Activated CD4-positive, alpha-beta T cell treated with anti-CD3 and anti-CD28 coated beads for 4 hours (primary cell): ENCODE measurements around the gene EPB41L2.
"Not testable (repeated sequence)": the region's sequence is repeated elsewhere in the genome, so short reads cannot be mapped to it uniquely, and the experiment has no call there.

Experiments used
- DNase-seq, 2 donors: peaks; one replicate each; pipeline ENCODE4 v3.0.0-alpha.2; 2020

Gene EPB41L2

GRCh38 chr6:131001945-131002660 lies 60.9 kb downstream of the EPB41L2 start:
- no peak for DNase-seq

DNA sequence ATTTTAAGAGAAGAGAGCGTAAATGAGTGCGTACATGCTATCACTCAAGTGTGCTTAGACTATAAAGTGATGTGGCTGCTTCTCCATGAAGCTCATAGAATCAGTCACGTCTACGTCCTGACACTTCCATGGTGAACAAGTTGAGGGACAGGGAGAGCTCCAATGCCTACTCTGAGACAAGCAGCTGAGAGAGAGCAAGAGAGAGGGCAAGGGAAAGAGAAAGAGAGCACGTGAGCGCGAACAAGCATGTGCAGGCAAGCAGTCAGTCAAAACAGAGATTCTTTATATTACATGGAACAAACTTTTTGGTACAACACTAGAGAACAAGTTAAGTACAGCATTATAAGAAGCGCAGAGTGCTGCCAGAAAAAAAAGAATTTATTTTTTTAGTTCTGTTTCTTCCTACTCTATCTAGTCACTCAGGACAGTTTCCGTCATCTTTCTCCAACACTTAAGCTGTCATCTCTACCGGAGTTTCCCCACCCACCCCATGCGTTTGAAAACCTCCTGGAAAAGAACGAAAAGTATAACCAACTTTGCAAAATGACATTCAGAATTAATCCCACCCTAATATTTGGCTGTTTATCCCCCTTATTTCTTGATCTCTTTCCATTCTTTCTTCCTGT lies 61.8 kb downstream of the EPB41L2 start:
- DNase-seq: no peak

GRCh38 chr6:131000544-131000943 lies 62.5 kb downstream of the EPB41L2 start:
- DNase-seq: no peak

DNA sequence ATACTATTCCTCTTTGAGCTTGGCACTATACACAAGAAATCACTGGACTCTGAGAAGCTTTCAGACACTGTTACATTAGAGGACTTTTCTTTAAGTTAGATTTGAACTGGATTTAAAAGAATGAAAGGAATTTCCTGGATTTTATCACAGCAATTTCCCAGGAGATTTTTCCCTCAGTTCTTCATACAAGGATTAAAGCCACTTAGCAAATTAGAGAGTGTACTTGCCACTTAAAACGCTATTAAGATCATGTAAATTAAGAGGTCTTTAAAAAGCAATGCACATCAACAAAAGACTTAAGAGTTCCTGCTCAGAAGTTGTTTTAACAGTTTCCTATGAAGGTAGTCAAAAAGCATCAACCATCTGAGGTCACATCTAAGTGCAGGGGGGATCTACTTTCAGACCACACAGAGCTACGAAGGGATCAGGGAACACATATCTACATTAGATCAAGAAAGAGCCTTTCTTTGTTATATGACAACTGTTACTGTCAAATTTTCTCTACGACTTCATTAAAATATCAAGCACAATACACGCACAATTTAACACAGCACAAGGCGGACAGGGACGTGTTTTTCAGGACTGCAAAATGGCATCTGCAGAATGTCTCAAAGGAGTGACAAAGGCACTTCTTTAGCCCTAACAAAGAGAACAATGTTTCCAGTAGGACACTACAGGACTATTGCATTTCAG lies 65.8 kb downstream of the EPB41L2 start:
- no peak for DNase-seq

GRCh38 chr6:130996635-130997034 lies 66.4 kb downstream of the EPB41L2 start:
- DNase-seq: no peak

DNA sequence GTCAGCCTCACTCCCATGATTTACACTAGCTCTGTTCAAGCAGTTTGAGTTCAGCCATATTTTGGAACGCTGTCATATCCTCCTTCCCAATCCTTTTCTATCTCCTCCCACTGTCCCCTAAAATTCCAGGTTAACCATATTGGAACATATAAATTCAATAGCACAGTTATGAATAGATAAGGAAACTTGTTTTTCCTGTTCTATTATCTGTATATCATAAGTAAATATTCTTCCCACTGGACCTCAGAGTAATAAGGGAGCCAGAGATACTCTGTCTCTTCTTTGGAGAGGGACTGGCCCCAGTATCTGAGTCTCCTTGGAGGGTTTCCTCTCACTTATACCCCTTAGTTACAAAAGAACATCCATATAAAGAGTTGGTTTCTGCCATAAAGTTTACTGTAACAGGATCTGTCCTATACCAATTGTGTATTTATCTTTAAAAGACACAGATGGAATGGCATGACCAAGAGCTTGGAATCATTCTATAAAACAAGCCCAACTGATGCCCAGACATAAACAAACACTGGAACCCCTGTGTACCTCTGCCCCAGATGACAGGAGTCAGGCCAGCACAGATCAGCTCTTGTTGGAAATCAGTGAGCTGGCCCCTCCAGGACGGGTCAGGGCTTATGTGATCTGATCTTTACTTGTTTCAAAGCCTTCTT lies 67.1 kb downstream of the EPB41L2 start:
- no peak for DNase-seq

GRCh38 chr6:130994319-130995097 lies 68.5 kb downstream of the EPB41L2 start:
- no peak for DNase-seq

DNA sequence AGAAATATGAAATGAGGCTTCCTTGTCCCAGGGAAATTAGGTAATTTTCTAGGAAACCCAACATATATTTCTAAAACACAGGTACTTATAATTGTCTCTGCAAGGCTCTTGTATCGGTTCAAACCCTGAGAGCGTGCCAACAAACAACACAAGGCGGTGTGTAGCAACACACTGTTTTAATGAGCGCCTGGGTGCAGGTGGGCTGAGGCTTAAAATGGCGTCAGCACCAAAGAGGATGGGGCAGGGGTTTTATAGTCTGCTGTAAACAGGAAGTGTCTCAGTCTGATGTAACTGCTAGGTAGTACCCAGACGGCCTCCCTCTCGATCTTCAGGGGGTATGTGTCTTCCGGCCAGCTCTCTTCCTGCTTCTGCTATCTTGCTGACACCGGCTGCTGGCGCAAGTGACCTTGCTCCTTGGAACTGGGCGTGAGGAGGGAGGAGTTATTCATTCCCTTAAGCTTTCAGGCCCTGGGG lies 69.7 kb downstream of the EPB41L2 start:
- no peak for DNase-seq

GRCh38 chr6:130991422-130992137 lies 71.5 kb downstream of the EPB41L2 start:
- DNase-seq: no peak

DNA sequence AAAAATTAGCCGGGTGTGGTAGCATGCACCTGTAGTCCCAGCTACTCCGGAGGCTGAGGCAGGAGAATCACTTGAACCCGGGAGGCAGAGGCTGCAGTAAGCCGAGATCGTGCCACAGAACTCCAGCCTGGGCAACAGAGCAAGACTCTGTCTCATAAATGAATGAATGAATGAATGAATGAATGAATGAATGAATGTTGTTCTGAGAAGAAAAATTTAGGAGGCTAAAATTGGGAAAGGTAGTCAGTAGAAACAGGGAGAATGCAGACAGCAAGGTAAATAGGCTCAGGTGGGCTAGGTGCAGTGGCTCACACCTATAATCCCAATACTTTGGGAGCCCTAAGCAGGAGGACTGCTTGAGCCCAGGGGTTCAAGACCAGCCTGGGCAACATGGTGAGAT lies 75.5 kb downstream of the EPB41L2 start:
- DNase-seq: not testable (repeated sequence)

GRCh38 chr6:130985115-130985514 lies 77.9 kb downstream of the EPB41L2 start:
- DNase-seq: no peak

GRCh38 chr6:130982941-130983456 lies 80.0 kb downstream of the EPB41L2 start:
- DNase-seq: no peak

- DNase-seq: no peak
These were observed 80.9 kb downstream of the EPB41L2 start for GRCh38 chr6:130982135-130982534.

DNA sequence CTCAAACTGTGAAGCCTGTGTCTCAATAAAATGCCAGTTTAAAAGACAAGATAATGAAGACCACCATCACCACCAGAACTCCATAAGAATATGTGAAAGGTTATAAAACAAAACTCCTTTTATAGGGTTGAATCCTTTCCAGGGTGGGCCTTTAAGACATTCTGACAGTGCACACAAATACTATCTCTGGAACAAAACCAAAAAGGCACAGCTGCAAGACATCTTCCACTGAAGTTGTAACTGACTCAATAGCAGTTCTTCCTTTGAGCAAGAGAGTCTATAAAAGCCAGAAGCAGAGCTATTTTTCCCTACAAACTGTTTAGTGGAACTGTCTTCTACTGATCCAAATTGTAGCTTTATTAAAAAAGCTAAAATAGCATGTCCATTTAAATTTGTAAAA lies 81.6 kb downstream of the EPB41L2 start:
- DNase-seq: no peak

- DNase-seq: no peak
These were observed 82.6 kb downstream of the EPB41L2 start for GRCh38 chr6:130980310-130981032.

DNA sequence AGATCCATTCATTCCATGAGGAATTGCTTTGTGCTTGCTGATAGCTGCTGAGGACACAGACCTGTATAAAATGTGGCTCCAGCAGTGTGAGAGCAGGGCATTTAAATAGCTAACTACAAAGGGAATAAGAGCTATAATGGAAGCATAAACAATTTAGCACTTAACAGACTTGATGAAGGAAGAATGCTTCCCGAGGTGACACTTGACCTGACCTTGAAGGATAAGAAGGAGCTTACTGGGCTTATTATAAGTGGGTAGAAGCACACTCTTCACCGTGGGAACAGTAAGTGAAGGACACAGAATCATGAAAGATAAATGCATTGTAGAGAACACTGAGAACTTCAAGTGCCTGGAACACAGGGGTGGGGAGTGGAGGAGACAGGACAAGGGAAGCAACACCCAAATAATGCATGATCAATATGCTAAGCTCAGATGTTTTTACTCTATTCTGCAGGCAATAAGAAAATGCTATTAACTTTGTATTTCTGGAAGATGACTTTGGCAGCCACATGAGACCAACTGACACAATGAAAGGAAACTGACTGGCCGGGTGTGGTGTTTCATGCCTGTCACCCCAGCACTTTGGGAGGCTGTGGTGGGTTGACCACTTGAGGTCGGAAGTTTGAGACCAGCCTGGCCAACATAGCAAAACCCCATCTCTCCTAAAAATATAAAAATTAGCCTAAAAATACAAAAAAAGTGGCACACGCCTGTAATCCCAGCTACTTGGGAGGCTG lies 84.2 kb downstream of the EPB41L2 start:
- DNase-seq: no peak

DNA sequence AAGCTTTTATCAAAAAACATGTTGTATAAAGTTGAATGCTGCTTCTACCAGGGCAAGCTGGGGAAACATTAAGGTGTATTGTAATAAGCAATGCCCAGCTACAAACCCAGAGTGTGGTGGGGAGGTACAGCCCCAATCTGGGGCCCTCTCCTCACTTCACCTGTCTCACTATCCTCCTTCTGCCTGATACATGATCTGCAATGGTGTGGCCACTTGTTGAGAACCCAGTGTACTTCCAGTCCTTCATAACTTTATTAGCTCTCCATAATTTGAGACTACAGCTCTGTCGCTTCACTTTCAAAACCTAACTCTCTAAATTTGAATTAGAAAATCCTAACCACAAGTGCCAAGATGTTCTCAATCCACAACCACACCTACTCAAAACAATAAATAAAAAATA lies 84.9 kb downstream of the EPB41L2 start:
- no peak for DNase-seq

DNA sequence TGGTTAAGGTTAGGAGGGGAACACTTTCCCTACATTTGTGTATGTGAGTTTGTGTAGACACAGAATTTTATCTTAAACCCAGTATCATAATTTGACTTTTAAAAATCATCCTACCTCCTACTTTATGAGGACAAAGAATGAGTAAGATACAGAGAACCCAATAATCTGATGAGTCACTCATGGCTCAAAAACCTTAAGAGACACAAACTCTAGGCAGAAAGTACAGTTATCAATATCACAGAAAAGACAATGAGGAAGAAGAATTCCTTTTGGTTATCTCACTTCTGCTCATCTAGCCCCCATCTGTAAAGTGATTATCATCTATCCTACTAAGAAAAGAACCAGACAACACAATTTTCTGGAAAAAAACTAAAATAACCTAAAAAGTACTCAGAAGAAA lies 87.7 kb downstream of the EPB41L2 start:
- DNase-seq: no peak

GRCh38 chr6:130973521-130974277 lies 89.3 kb downstream of the EPB41L2 start:
- DNase-seq: no peak

DNA sequence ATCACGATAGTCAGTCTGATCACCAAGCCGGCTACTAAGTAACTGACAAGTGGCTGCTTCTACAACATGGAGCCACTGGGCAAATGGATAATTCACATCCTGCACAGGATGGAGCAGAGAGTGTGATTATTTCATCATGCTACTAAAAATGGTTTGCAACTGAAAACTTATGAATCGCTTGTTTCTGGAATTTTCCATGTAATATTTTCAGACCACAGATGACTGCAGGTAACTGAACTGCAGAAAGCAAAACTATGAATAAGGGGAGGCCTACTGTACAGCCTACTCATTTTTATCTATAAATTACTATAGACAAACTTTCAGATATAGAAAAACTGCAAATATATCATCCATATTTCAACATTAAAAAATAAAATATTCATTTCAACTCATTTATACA lies 91.5 kb downstream of the EPB41L2 start:
- no peak for DNase-seq
